ENCODE data around the gene AUH. TPM values are rescaled to one million over a fixed set of nuclear protein-coding genes. Genes with fewer than 3 reads are reported as not detected.

The AUH gene
- total and polyA plus RNA-seq, 5 experiments from 2014 or later: 10.0 to 30.5 (median 11.7) TPM

- no peaks in the 10 kb centered on the region for H3K27me3 Mint-ChIP-seq
- ATAC-seq: no peak
- H3K9me3 Mint-ChIP-seq: no peaks in the 10 kb centered on the region
- no peak for DNase-seq
- peaks cover 0 to 14% (median 12%) of the 10 kb centered on the region in 3 donors for H3K36me3 Mint-ChIP-seq
- H3K27ac Mint-ChIP-seq: peak overlapping the region in 1 of 10 donors; percentile 40
- peaks cover 15 to 28% (median 23%) of the 10 kb centered on the region in 4 donors for H3K4me1 Mint-ChIP-seq
- POLR2A ChIA-PET: no interaction called here
- peak overlapping the region in 1 of 10 donors; percentile 1 for H3K4me3 Mint-ChIP-seq
Measured at GRCh38 chr9:91246846-91247245, 114.9 kb downstream of the AUH start.

DNA sequence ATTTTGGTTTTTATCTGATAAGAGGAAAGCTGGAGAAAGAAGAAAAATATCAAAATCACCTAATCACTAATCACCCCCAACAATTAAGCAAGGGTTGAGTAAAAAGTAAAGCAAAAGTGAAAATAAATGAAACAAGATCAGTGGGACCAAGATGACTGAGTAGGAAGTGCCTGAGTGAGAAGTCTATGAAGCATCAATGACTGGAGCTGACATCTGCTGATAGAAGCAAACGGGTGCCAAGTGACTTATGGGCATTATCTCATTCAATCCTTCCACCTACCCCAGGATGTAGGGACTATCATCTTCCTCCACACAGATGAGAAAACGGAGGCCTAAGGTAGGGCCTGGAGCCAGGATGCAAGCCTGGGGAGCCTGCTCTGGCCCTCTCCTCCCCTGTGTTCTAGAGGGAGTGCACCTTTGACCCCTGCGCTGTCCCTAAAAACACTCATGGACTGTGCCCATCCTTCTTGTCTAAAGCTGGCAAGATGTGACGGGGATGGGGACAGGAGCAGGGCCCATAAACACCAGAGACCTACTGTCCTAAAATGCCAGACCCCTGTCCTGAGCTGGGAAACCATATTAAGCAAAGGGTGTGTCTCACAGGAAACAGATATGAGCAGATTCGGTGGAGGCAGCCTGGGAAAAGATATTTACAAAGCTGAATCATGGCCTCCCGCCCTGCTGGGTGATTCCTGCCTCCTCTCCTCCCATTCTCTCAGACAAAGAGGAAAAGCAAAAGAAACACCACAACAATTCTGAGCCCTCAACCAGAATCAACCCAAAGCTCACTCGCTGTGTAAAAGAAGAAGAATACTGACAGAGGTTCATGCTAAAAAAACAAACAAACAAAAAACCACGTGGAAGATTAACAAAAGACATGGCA lies 116.0 kb downstream of the AUH start:
- H3K27me3 Mint-ChIP-seq: no peaks in the 10 kb centered on the region
- POLR2A ChIA-PET: no interaction called here
- DNase-seq: no peak
- no peak overlapping the region for H3K27ac Mint-ChIP-seq
- no peak overlapping the region for H3K4me3 Mint-ChIP-seq
- ATAC-seq: no peak
- H3K36me3 Mint-ChIP-seq: peaks cover 0 to 14% (median 10%) of the 10 kb centered on the region in 3 donors
- no peaks in the 10 kb centered on the region for H3K9me3 Mint-ChIP-seq
- H3K4me1 Mint-ChIP-seq: peaks cover 15 to 28% (median 22%) of the 10 kb centered on the region in 4 donors

GRCh38 chr9:91243029-91243428 lies 118.7 kb downstream of the AUH start:
- no peak for DNase-seq
- no peak overlapping the region for H3K4me3 Mint-ChIP-seq
- no peak overlapping the region for H3K27ac Mint-ChIP-seq
- peaks cover 15 to 28% (median 19%) of the 10 kb centered on the region in 4 donors for H3K4me1 Mint-ChIP-seq
- H3K36me3 Mint-ChIP-seq: peaks cover 0 to 18% (median 11%) of the 10 kb centered on the region in 3 donors
- POLR2A ChIA-PET: no interaction called here
- ATAC-seq: no peak
- H3K9me3 Mint-ChIP-seq: no peaks in the 10 kb centered on the region
- H3K27me3 Mint-ChIP-seq: no peaks in the 10 kb centered on the region

DNA sequence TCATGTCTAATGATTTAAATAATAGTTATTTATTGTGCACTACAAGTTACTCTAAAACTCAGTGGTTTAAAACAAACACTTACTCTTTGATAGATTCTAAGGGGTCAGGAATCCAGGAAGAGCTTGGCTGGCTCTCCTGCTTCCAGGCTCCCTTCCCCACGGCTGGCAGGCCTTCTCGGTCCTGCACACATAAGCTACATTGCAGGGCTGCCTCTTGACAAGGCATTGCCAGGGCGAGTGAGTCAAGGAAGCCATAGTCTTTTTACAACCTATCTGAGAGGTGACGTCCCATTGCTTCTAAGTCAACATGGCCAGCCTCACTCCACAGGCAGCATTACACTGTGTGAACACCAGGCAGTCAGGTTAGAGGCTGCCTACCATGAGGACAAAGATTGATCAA lies 119.8 kb downstream of the AUH start:
- POLR2A ChIA-PET: no interaction called here
- H3K27me3 Mint-ChIP-seq: no peaks in the 10 kb centered on the region
- H3K4me1 Mint-ChIP-seq: peaks cover 9 to 21% (median 16%) of the 10 kb centered on the region in 4 donors
- ATAC-seq (no peak), DNase-seq (no peak)
- H3K36me3 Mint-ChIP-seq: peaks cover 0 to 18% (median 16%) of the 10 kb centered on the region in 3 donors
- no peaks in the 10 kb centered on the region for H3K9me3 Mint-ChIP-seq
- H3K27ac Mint-ChIP-seq: peak overlapping the region in 1 of 10 donors; percentile 57
- no peak overlapping the region for H3K4me3 Mint-ChIP-seq

DNA sequence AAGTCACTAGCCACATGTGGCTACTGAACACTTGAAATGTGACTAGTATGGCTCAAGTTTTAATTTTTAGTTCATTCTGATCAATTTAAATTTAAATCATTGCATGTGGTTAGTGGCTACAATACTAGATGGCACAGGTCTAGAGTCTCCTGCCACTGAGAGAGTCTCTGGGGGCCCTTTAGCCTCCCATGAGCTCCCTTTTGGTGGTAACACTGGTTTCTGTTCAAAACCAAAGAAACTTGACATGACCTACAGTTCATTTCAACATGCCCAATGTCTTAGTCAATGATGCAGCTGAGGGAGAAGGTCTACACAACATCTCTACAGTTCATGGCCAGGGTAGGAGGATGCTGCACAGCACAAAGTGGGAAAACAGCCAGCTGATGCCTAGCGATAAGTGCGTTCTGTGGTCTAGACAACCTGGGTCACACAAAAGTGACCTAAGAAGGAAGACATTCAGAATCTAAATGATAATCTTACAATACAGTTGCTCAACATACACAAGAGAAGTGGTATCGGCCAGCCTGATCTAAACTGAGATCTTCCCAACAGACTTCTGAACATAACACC lies 121.0 kb downstream of the AUH start:
- peaks cover 7 to 11% (median 8%) of the 10 kb centered on the region in 4 donors for H3K4me1 Mint-ChIP-seq
- POLR2A ChIA-PET: no interaction called here
- H3K9me3 Mint-ChIP-seq: no peaks in the 10 kb centered on the region
- H3K27me3 Mint-ChIP-seq: no peaks in the 10 kb centered on the region
- H3K36me3 Mint-ChIP-seq: peaks cover 0 to 20% (median 17%) of the 10 kb centered on the region in 3 donors
- H3K27ac Mint-ChIP-seq: no peak overlapping the region
- H3K4me3 Mint-ChIP-seq: no peak overlapping the region
- DNase-seq (no peak), ATAC-seq (no peak)

GRCh38 chr9:91239367-91240111 lies 122.2 kb downstream of the AUH start:
- DNase-seq (no peak), ATAC-seq (no peak)
- H3K36me3 Mint-ChIP-seq: peaks cover 3 to 20% (median 17%) of the 10 kb centered on the region in 3 donors
- peak overlapping the region in 1 of 10 donors; percentile 35 for H3K27ac Mint-ChIP-seq
- no peaks in the 10 kb centered on the region for H3K9me3 Mint-ChIP-seq
- no peaks in the 10 kb centered on the region for H3K27me3 Mint-ChIP-seq
- H3K4me1 Mint-ChIP-seq: peaks cover 0 to 3% (median under 1%) of the 10 kb centered on the region in 4 donors
- H3K4me3 Mint-ChIP-seq: no peak overlapping the region
- POLR2A ChIA-PET: no interaction called here

DNA sequence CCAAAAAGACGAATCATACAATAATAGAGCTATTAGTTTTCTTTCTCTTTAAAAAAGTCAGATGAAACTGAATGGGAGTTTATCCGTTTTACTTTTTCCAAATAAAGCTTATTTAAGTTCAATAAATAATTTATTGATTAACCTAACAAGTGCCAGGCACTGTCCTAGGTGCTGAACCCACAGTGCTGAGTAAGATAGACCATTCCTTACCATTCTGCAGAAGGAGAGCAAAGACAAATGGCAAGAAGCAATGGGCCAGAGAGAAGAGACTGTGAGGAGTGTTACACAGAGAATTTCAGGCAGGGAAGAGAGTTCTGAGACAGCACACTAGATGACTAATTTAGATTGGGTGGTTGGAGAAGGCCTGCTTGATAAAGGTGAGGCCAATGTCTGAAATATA lies 127.2 kb downstream of the AUH start:
- POLR2A ChIA-PET: no interaction called here
- Mint-ChIP-seq H3K4me1 (peaks cover 0 to 3% (median 0%) of the 10 kb centered on the region in 4 donors), H3K27ac (no peak overlapping the region), H3K9me3 (no peaks in the 10 kb centered on the region), H3K36me3 (peaks cover 4 to 11% (median 7%) of the 10 kb centered on the region in 3 donors), H3K27me3 (no peaks in the 10 kb centered on the region), H3K4me3 (peak overlapping the region in 1 of 10 donors; percentile 1)
- no peak for ATAC-seq
- DNase-seq: no peak

DNA sequence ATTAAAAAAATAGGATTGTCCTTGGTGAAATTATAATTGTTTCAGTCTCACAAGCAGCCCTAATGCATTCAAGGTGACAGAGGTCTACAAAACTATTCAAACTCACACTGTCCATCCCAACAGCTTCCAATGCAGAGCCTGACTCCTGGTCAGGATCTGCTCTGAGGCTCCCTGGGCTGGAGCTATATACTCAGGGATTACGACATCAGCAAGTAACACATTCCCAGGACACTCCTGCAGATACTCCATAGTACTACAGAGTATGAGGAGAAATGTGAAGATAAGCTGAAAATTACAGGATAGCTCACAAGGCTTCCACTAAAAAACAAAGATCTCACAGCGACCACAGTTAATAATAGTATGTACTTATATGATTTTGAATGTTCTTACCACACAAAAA lies 130.1 kb downstream of the AUH start:
- no peaks in the 10 kb centered on the region for H3K27me3 Mint-ChIP-seq
- H3K9me3 Mint-ChIP-seq: no peaks in the 10 kb centered on the region
- H3K4me1 Mint-ChIP-seq: peaks cover 0 to 4% (median 0%) of the 10 kb centered on the region in 4 donors
- no peak overlapping the region for H3K27ac Mint-ChIP-seq
- no peak overlapping the region for H3K4me3 Mint-ChIP-seq
- ATAC-seq (no peak), DNase-seq (no peak)
- peaks cover 1 to 8% (median 4%) of the 10 kb centered on the region in 3 donors for H3K36me3 Mint-ChIP-seq
- POLR2A ChIA-PET: no interaction called here

GRCh38 chr9:91223000-91223399 lies 138.7 kb downstream of the AUH start:
- H3K4me3 Mint-ChIP-seq: no peak overlapping the region
- H3K27me3 Mint-ChIP-seq: no peaks in the 10 kb centered on the region
- ATAC-seq (no peak), DNase-seq (no peak)
- peaks cover 0 to 3% (median 0%) of the 10 kb centered on the region in 9 donors for H3K9me3 Mint-ChIP-seq
- H3K36me3 Mint-ChIP-seq: peaks cover 8 to 29% (median 19%) of the 10 kb centered on the region in 3 donors
- H3K27ac Mint-ChIP-seq: no peak overlapping the region
- peaks cover 0 to 3% (median 0%) of the 10 kb centered on the region in 4 donors for H3K4me1 Mint-ChIP-seq
- POLR2A ChIA-PET: no interaction called here

- DNase-seq (no peak), ATAC-seq (no peak)
- Mint-ChIP-seq H3K36me3 (peaks cover 8 to 34% (median 22%) of the 10 kb centered on the region in 3 donors), H3K27ac (no peak overlapping the region), H3K4me1 (peaks cover 0 to 3% (median 0%) of the 10 kb centered on the region in 4 donors), H3K27me3 (no peaks in the 10 kb centered on the region), H3K4me3 (no peak overlapping the region), H3K9me3 (peaks cover 0 to 3% (median 0%) of the 10 kb centered on the region in 9 donors)
- POLR2A ChIA-PET: no interaction called here
Measured at GRCh38 chr9:91222457-91222856, 139.3 kb downstream of the AUH start.

DNA sequence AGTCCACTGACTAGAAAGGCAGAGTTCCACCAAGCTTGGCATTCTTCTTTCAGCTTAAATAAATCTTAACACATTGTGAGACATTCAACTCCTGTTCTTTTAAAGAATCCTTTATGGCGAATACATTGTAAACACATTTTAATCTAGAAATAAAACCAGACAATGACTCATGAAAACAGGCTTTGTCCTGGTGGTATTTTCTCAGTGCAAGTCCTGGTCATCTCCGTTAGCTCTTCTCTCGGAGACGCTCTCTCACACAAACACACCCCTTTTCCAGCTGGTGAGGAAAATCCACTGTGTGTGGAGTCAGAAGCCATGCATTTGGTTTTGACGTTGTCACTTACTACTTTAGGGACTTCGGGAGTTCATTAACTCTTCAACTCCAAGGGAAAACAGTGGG lies 140.4 kb downstream of the AUH start:
- Mint-ChIP-seq H3K27ac (no peak overlapping the region), H3K27me3 (no peaks in the 10 kb centered on the region)

DNA sequence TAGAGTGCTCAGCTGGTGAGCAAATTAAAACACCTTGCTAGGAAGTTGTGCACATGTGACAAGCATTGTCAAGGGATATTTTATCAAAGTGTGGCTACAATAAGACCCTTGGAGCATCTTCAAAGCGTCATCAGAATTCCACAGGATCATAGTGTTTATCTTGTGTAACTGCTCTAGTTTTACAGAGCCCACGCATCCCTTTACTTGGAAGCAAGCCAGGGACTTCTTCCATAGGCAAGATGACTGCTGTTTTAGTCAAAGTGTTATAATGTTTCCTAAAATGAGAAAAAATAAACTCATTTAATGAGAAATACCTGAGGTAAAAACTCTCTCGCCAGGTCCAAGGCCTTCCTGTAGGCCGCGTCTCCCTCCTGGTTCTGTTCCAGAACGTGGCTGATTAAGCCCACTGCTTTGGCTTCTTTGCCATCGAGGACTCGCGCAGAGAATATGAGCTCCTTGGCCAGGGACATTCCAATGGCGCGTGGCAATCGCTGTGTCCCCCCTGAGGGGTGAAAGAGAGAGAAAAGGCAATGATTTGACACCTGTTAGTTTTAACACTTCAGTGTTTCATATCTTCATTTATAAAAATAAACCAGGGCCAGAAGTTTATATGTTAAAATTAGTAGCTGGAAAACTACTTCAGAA lies 141.1 kb downstream of the AUH start:
- Mint-ChIP-seq H3K4me3 (no peak overlapping the region), H3K27ac (peak overlapping the region in 2 of 10 donors; percentile 52 to 64), H3K36me3 (peaks cover 8 to 35% (median 23%) of the 10 kb centered on the region in 3 donors), H3K9me3 (peaks cover 0 to 2% (median 0%) of the 10 kb centered on the region in 9 donors), H3K4me1 (peaks cover 0 to 3% (median 0%) of the 10 kb centered on the region in 4 donors), H3K27me3 (no peaks in the 10 kb centered on the region)
- no peak for ATAC-seq
- POLR2A ChIA-PET: no interaction called here
- DNase-seq: no peak

More for the DNA sequence above, 140.4 kb downstream of the AUH start:
- Mint-ChIP-seq H3K36me3 (peaks cover 8 to 35% (median 22%) of the 10 kb centered on the region in 3 donors), H3K9me3 (peaks cover 0 to 3% (median 0%) of the 10 kb centered on the region in 9 donors), H3K4me1 (peaks cover 0 to 3% (median 0%) of the 10 kb centered on the region in 4 donors), H3K4me3 (no peak overlapping the region)
- no peak for DNase-seq
- no peak for ATAC-seq
- POLR2A ChIA-PET: no interaction called here

All from naive thymus-derived CD8-positive, alpha-beta T cell (primary cell).